Fibroblast of villous mesenchyme (primary cell): ENCODE data around the gene B4GALT5. TPM values are rescaled to one million over a fixed set of nuclear protein-coding genes. Genes with fewer than 3 reads are reported as not detected.

Source experiments
- DNase-seq: peaks from one replicate; pipeline ENCODE4 v3.0.0-alpha.2; 2010; ENCODE audit warnings: low read depth
- H3K4me3 ChIP-seq: 2 replicates; pipeline ENCODE4 v1.5.1; 2011; ENCODE audit warnings: low read depth, mild to moderate bottlenecking, low read length
- total RNA-seq: library from RNA; depleted of rRNA; stranded (reverse); fragments of >200 nt; gene quantifications from 2 replicates; pipeline ENCODE4 v1.2.3, GENCODE V29; 2012
- TF ChIP-seq, protein P1 (sequence below): IDR thresholded peaks from 2 replicates; pipeline ENCODE4 v1.5.1; 2012; ENCODE audit warnings: low read depth, mild to moderate bottlenecking, low read length; ENCODE audit not compliant: insufficient read depth

B4GALT5 gene
- total RNA-seq, 1 donor = 33.7 TPM

DNA sequence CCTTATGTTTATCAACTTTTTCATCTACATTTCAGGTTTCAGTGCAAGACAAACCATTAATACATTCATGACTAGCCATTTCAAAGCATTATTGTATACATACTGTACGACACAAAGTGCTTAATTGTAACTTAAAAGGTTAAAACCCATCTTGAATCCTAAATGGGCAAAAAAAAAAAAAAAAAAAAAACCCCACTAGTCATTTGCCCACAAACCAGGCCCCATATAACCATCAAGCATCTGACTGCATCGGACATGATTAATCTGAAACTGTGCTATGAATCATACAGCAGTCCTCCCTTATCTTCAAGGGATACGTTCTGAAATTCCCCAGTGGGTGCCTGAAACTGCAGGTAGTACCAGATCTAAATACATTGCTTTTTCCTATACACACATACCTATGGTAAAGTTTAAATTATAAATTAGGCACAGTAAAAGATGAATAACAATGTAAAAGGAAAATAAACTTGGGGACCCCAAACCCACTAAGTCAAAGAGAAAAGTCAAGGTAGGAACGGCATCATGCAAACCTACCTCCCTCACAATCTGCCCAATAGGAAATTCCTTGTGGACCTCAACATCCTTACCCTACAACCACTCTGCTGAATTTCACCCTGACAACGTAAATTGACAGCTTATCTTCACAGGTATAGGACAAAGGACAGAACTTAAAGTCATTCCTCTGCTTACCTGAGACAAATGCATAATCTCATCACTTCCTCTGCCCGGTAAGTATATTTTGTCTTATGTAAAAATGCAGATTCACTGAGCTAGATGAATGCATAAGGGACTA is 14.3 kb downstream of the B4GALT5 start:
- peak; percentile 49 for DNase-seq

DNA sequence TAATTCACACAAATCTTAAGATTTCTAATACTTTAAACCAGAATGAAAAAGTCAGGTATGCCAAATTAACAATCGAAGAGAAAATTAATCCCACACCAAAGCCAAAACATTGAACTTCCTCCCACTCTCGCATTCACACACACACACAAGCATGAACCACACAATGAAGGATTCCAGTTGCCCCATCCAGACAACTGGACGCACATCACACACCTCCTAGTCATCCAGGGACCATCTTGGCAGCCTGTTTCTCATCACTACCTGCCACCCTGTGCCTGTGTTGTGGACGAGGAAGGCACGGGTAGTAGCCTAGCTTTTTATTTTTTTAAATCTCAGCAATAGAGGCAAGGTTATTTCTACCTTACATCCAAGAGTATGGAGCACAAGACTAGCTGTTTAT is 15.2 kb downstream of the B4GALT5 start:
- DNase-seq = no peak
- no peak overlapping the region for H3K4me3 ChIP-seq
- TF ChIP-seq, protein P1, sequence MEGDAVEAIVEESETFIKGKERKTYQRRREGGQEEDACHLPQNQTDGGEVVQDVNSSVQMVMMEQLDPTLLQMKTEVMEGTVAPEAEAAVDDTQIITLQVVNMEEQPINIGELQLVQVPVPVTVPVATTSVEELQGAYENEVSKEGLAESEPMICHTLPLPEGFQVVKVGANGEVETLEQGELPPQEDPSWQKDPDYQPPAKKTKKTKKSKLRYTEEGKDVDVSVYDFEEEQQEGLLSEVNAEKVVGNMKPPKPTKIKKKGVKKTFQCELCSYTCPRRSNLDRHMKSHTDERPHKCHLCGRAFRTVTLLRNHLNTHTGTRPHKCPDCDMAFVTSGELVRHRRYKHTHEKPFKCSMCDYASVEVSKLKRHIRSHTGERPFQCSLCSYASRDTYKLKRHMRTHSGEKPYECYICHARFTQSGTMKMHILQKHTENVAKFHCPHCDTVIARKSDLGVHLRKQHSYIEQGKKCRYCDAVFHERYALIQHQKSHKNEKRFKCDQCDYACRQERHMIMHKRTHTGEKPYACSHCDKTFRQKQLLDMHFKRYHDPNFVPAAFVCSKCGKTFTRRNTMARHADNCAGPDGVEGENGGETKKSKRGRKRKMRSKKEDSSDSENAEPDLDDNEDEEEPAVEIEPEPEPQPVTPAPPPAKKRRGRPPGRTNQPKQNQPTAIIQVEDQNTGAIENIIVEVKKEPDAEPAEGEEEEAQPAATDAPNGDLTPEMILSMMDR = no peak

More for the DNA sequence above, 14.3 kb downstream of the B4GALT5 start:
- TF ChIP-seq, protein P1 = no peak
- H3K4me3 ChIP-seq = no peak overlapping the region

- DNase-seq = no peak
- H3K4me3 ChIP-seq = no peak overlapping the region
- TF ChIP-seq, protein P1 = no peak
Measured at GRCh38 chr20:49697071-49697470, 16.6 kb downstream of the B4GALT5 start.

DNA sequence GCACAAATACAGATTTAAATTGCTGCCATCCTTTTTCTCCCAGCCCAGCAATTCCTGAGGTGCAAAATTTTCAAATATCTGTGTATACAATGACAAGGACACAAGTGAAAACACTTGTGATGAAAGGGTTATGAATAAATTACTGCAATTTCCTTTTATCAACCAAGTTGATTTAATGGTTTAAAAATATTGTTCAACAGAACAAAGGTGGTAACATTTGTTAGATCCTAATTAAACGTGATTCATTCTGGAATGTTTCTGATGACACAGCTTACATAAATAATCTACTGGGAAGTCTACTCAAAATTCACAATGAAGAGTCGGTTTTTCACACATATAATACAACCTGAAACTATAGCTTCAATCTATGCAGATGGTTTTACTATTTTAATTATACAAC is 17.1 kb downstream of the B4GALT5 start:
- H3K4me3 ChIP-seq = no peak overlapping the region
- TF ChIP-seq, protein P1 = no peak
- no peak for DNase-seq

GRCh38 chr20:49695830-49696229 is 17.8 kb downstream of the B4GALT5 start:
- TF ChIP-seq, protein P1 = no peak
- no peak overlapping the region for H3K4me3 ChIP-seq
- DNase-seq = no peak

GRCh38 chr20:49694450-49695071 is 19.1 kb downstream of the B4GALT5 start:
- H3K4me3 ChIP-seq = no peak overlapping the region
- TF ChIP-seq, protein P1 = no peak
- DNase-seq = no peak
